GOT3 (cell line): ENCODE data around the gene TNS1.
"Not testable (repeated sequence)": the region's sequence is repeated elsewhere in the genome, so short reads cannot be mapped to it uniquely, and the experiment has no call there.

Experiments used
- DNase-seq: peaks from one replicate; lab custom pipeline; 2025; ENCODE audit warnings: mixed read lengths; lab: John Stamatoyannopoulos, UW

Gene TNS1

DNA sequence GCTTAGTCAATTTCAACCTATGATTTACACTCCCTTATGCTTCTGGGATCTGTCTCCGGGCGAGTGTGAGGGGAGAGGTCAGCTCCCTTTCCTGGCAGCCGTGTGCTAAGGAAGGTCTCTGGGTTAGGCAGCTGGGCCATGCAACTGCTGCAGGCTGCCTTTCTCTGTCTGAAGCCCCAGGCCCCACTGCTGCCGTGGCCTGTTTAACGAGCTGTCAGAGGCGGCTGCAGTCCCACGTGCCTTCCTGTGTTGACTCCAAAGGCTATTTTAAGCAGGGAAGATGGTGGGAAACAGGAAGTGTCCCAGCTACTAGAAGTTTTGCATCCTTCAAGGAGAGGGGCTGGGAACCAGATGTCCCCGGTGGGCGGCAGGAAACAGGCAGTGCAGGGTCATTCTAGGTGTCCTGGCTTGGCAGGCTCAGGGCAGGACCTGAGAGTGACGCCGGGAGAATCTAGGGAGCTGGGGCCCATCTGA lies 186.4 kb downstream of the TNS1 start:
- DNase-seq: no peak

DNA sequence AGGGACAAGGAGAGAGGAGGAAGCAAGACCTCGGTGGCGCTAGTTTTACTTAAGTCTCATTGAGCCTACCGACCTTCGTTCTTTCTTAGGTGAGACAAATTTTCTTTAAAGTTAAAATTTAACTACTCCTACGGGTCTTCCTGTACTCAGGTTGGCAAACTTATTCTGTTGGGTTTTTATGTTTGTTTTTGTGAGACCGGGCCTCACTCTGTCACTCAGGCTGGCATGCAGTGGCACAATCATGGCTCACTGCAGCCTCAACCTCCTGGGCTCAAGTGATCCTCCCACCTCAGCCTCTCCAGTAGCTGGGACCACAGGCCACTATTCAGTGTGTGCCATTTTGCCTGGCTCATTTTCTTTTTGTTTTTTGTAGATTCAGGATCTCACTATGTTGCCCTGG lies 189.0 kb downstream of the TNS1 start:
- DNase-seq: no peak

GRCh38 chr2:217812170-217812569 lies 190.6 kb downstream of the TNS1 start:
- no peak for DNase-seq

GRCh38 chr2:217810260-217810659 lies 192.5 kb downstream of the TNS1 start:
- DNase-seq: no peak

GRCh38 chr2:217809736-217810135 lies 193.1 kb downstream of the TNS1 start:
- no peak for DNase-seq

GRCh38 chr2:217808967-217809366 lies 193.8 kb downstream of the TNS1 start:
- not testable (repeated sequence) for DNase-seq

GRCh38 chr2:217808326-217808725 lies 194.5 kb downstream of the TNS1 start:
- DNase-seq: no peak

- no peak for DNase-seq
These were observed 195.0 kb downstream of the TNS1 start for GRCh38 chr2:217807753-217808152.

DNA sequence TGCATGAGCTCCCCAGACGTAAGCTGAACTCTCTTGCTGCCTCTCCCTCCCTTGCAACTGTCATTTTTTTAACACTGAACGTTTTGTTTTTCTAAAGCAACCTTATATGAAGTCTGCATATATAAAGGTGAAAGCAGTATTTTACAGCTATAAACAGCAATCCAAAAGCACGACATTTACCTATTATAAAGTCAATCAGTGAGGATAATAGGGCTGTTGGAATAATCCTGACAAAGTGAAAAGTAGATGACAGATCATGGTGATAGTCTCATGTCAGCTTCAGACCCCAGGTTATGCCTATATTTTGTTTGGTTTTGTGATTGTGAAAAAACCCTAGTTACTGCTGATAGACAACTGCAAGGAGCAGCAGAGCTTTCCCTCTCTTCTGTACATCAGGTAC lies 195.8 kb downstream of the TNS1 start:
- DNase-seq: no peak

- DNase-seq: no peak
These were observed 196.4 kb downstream of the TNS1 start for GRCh38 chr2:217806482-217806765.

GRCh38 chr2:217805668-217806481 lies 196.9 kb downstream of the TNS1 start:
- no peak for DNase-seq

GRCh38 chr2:217804791-217805667 lies 197.8 kb downstream of the TNS1 start:
- no peak for DNase-seq

DNA sequence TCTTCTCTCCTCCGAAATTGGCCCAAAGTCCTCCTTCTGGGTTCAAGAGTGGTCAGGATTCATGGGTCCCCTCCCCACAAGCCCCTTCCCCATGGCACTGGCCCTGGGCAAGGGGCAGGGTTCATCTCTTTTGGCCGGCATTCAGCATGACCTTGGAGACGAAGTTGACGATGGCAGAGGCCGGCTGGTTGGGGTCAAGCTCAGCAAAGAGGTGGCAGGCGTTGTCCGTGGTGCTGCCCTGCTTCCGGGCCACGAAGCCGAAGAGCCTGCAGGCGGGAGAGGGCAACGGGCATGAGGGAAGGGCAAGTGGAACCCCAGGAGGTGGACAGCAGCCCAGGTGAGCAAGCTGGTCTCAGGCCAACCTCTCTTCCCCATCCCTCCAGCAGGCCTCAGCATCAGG lies 198.5 kb downstream of the TNS1 start:
- no peak for DNase-seq

DNA sequence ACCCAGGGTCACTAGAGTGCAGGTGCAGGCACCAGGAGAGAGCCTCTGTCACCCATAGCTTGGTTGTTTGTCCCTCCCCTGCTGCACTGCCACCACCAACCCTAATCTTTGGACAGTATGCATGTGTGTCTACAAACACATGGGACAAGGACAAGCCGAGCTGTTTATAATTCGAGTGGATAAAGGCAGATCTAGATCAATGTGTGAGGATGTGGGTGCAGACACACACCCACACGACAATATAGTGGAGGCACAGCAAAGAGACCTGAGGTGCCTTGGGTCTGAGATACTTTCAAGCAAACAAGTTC lies 199.2 kb downstream of the TNS1 start:
- no peak for DNase-seq

DNA sequence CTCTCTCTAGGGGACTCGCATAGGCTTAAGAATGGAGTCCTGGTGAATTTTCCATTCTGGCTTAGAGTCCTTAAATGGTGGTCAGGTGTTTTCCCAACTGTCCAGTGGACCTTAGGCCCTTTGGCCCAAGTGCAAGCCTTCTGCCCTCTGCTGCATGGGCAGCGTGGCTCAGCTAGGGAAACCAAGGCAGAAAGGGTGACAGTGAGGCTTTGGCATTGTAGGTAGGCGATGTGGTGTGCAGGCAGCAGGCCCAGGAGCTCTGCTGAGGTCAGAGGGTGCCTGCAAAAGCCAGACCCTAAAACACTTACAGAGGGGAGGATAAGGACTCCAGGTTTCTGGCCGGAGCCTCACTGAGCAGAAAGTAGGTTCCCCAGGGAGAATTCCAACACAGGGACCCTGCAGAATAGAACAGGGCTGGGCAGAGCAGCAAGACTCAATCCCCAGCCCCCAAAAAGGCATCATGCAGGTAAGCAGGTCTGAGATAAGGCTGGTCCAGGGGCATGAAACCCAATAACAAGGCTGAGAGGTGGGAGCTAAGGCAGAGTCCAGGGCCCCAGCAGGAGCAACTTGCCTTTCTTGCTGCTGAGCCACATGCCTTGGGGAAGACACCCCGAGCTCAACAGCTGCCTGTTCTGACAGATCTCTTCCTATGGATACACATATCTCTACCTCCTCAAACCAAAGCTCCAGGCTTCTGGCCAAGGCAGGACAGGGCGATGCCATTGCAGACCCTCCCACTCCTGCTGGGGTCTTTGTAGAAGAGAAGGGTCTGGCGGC lies 199.7 kb downstream of the TNS1 start:
- DNase-seq: no peak

DNA sequence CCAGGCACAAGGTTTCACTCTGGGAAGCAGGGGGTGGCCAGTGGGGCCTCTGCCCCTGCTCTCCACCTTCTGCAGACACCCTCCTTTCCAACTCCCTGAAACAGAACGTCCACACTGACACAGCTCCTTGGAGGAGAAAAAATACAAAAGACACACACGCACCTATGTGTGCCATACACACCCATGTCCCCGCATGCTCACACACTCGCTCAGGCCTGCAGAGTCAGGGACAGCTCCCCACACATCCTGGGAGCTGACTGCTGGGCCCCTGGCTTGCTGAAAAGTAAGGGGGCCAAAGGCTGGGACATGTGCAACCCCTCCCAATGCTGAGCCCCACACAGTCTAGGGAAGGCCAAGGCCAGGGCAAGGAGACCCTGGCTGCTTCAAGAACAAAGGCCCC lies 200.5 kb downstream of the TNS1 start:
- DNase-seq: no peak

- no peak for DNase-seq
These were observed 201.1 kb downstream of the TNS1 start for GRCh38 chr2:217801711-217802110.

GRCh38 chr2:217801115-217801531 lies 201.7 kb downstream of the TNS1 start:
- no peak for DNase-seq

GRCh38 chr2:217800433-217801114 lies 202.2 kb downstream of the TNS1 start:
- no peak for DNase-seq

GRCh38 chr2:217799563-217800432 lies 203.0 kb downstream of the TNS1 start:
- DNase-seq: no peak
